ENCODE results near the gene MTERF1. TPM values are rescaled to one million over a fixed set of nuclear protein-coding genes. Genes with fewer than 3 reads are reported as not detected.
"Not testable (repeated sequence)": the region's sequence is repeated elsewhere in the genome, so short reads cannot be mapped to it uniquely, and the experiment has no call there.

The MTERF1 gene, protein sequence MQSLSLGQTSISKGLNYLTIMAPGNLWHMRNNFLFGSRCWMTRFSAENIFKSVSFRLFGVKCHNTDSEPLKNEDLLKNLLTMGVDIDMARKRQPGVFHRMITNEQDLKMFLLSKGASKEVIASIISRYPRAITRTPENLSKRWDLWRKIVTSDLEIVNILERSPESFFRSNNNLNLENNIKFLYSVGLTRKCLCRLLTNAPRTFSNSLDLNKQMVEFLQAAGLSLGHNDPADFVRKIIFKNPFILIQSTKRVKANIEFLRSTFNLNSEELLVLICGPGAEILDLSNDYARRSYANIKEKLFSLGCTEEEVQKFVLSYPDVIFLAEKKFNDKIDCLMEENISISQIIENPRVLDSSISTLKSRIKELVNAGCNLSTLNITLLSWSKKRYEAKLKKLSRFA
- total RNA-seq, result 18.3 and 18.6 TPM in 2 replicates

GRCh38 chr7:91880413-91881241 is at the start of gene MTERF1:
TSS of gene MTERF1 (minus strand) at chr7:91880702. CDS start at chr7:91880083, 619 bp downstream.
- intact Hi-C loops (cut with micrococcal nuclease), result loop anchor here (1.0 to 10.0 kb wide), 11 partner anchors 32 to 1534 kb away; partner anchors contain the start of genes AKAP9, CYP51A1, FZD1 and GTPBP10

- intact Hi-C loops (cut with micrococcal nuclease), result no loop called here
These were observed 49.0 kb upstream of the MTERF1 start for GRCh38 chr7:91929463-91929862.

GRCh38 chr7:91927912-91928311 is 47.4 kb upstream of the MTERF1 start:
- intact Hi-C loops (cut with micrococcal nuclease), result no loop called here

DNA sequence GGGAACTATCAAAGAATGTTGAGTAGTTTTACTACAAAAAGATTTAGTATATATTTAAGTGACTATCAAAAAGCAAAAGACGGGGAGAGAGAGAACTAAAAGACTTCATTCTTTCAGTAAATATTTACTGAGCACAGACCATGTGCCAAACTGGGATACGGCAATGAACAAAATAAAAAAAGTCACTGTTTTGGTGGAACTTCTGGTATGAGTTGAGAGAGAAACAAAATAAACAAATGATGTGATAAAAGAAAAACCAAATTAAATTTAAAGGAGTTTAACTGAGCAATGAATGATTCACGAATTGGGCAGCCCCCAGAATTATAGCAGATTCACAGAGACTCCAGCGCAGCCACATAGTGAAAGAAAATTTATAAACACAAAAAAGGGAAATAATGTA is 42.4 kb upstream of the MTERF1 start:
- intact Hi-C loops (cut with micrococcal nuclease), result no loop called here

- intact Hi-C loops (cut with micrococcal nuclease), result no loop called here
These were observed 37.9 kb upstream of the MTERF1 start for GRCh38 chr7:91918356-91918755.

DNA sequence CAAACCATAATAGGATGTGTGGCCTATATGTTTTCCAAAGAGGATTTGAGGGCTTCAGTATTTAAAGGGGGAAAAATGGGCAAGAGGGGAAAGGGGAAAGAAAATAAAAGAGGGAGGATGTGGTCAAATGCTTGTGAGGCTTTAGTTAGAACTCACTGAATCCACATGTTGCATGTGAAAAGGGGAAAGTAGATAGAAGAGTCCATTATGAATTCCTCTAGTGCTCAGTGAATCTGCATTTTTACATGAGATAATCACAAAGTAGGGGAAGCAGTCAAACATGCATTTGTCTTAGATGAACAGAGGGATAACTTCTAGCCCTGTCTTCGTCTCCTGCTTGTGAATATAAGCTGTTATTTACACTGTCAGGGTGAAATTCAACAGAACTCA is 35.5 kb upstream of the MTERF1 start:
- intact Hi-C loops (cut with micrococcal nuclease), result no loop called here

- intact Hi-C loops (cut with micrococcal nuclease), result no loop called here
These were observed 35.0 kb upstream of the MTERF1 start for GRCh38 chr7:91915401-91916050.

GRCh38 chr7:91913612-91914011 is 33.1 kb upstream of the MTERF1 start:
- intact Hi-C loops (cut with micrococcal nuclease), result loop anchor here (2.0 kb wide), 1 partner anchor 33 kb away; the partner anchor contains the start of gene MTERF1

DNA sequence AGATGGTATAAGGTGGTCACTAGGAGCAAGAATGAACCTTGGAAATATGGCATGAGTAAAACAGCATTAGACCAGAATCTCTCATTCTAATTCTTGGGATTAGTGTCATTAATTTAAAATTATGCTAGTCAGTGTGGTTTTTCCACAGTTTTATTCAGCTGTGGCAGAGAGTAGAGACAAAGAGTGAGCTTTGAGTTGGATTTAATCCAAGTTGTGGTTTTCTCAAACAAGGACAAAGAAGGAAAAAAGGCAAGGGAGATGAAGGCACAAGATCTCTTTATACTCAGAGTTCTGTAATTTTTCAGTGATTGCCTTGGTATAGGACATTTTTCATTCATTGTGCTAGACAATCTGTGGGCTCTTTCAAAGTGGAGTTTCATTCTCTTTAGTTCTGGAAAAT is 32.0 kb upstream of the MTERF1 start:
- intact Hi-C loops (cut with micrococcal nuclease), result loop anchor here (2.0 kb wide), 1 partner anchor 32 kb away; the partner anchor contains the start of gene MTERF1

- intact Hi-C loops (cut with micrococcal nuclease), result no loop called here
These were observed 30.6 kb upstream of the MTERF1 start for GRCh38 chr7:91911121-91911520.

- intact Hi-C loops (cut with micrococcal nuclease), result no loop called here
These were observed 29.7 kb upstream of the MTERF1 start for GRCh38 chr7:91910171-91910570.

DNA sequence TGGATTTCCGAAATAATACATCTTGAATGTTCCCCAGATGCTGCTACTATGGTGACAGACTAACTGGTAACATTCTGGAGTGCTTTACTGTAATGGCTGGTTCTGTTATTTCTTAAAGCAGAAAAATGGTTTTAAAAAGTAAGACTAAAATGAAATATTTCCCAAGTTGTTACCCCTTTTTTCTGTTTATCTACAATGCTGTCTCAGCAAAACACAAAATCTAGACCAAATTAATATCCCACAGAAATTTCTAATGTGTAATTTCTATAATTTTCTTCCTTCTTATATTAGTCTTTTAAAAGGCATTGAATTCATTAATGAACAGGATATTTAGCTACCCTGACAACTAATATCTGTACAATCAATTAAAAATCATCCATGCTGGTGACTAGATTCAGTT is 19.1 kb upstream of the MTERF1 start:
- intact Hi-C loops (cut with micrococcal nuclease), result no loop called here

GRCh38 chr7:91898240-91898992 is 17.9 kb upstream of the MTERF1 start:
- intact Hi-C loops (cut with micrococcal nuclease), result no loop called here

DNA sequence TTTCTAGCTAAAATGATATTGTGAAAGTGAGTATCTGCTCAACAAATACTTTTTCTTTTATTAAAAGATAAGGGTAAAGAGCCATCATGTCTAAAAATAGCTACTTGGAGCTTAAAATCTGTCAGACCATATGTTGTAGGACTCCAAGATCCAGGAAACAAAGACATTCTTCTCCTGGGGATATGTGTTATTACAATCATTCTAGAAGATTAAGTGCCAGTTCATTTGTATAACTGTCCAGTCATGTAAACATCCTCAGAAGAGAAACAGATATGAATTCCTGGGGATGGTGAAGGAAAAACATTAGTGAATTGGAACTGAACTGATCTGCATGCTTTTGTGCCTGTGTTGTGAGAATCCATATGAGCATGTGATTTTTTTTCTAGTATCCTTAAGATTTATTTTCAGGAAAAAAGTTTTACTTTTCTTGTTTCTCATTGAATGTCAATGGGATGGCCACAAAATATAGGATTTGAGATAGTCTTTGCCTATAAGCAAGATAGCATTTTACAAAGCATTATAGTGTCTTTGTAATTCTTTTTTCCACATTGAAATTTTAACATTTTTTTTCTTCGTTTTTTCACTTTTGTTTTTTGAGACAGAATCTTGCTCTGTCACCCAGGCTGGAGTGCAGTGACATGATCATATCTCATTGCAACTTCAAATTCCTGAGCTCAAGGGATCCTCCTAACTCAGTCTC is 14.4 kb upstream of the MTERF1 start:
- intact Hi-C loops (cut with micrococcal nuclease), result no loop called here

DNA sequence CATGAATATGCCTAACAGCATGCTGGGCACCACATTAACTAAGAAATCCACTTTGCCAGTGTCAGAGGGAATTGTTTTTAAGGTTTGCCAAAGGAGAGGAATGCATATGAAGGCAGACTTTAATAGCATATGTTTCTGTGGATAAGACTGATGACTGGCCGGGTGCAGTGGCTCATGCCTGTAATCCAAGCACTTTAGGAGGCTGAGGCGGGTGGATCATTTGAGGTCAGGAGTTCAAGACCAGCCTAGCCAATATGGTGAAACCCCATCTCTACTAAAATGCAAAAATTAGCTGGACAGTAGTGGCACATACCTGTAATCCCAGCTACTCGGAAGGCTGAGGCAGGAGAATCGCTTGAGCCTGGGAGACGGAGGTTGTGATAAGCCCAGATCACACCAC is 13.2 kb upstream of the MTERF1 start:
- intact Hi-C loops (cut with micrococcal nuclease), result not testable (repeated sequence)

- intact Hi-C loops (cut with micrococcal nuclease), result no loop called here
These were observed 12.4 kb upstream of the MTERF1 start for GRCh38 chr7:91892821-91893340.

- intact Hi-C loops (cut with micrococcal nuclease), result no loop called here
These were observed 11.7 kb upstream of the MTERF1 start for GRCh38 chr7:91892099-91892705.

- intact Hi-C loops (cut with micrococcal nuclease), result loop anchor here (10.0 kb wide), 2 partner anchors 624 to 804 kb away; partner anchors contain the start of gene FZD1
These were observed 8.0 kb upstream of the MTERF1 start for GRCh38 chr7:91888271-91889175.
